ENCODE data around the gene CHEK1. TPM values are rescaled to one million over a fixed set of nuclear protein-coding genes. Genes with fewer than 3 reads are reported as not detected.
"Not testable (repeated sequence)": the region's sequence is repeated elsewhere in the genome, so short reads cannot be mapped to it uniquely, and the experiment has no call there.

Gene CHEK1
- total RNA-seq (2014; rRNA removed; shearing (Covaris generic)), result 20.3 and 40.4 TPM in 2 replicates

DNA sequence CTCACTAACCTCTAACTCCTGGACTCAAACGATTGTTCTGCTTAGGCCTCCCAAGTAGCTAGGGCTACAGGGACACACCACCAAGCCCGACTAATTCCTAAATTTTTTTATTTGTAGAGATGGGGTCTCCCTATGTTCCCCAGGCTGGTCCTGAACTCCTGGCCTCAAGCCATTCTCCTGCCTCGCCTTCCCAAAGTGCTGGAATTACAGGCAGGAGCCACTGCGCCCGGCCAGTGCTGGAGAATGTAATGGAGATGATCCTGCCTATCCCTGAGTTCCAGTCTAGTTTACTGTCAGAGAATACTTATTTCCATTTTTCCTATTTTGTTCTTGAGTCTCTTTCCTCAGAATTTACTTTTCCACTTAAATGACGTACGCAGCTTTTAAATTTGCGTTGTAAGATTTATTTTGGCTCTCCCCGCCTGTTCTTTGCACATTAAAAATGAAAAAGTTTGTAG lies at the start of gene CHEK1:
Gene CHEK1 (plus strand): TSS at position 408 of the 458 bp plus-strand sequence. CDS start 1,606 bp downstream, outside the sequence.
- Histone ChIP-seq H3K36me3 (peaks cover 14% of the 10 kb centered on the region), H3K27me3 (replicated peaks) (no peaks in the 10 kb centered on the region), H3K27ac (peak within 1 kb of the TSS; percentile 83), H3K9me3 (replicated peaks) (no peaks in the 10 kb centered on the region), H3K4me1 (replicated peaks) (peaks cover 25% of the 10 kb centered on the region), H3K4me3 (peak within 1 kb of the TSS; percentile 50)
- DNase-seq (ENCODE audit: low read depth in 1 of 2, low spot score in 2 of 2), result no peak

DNA sequence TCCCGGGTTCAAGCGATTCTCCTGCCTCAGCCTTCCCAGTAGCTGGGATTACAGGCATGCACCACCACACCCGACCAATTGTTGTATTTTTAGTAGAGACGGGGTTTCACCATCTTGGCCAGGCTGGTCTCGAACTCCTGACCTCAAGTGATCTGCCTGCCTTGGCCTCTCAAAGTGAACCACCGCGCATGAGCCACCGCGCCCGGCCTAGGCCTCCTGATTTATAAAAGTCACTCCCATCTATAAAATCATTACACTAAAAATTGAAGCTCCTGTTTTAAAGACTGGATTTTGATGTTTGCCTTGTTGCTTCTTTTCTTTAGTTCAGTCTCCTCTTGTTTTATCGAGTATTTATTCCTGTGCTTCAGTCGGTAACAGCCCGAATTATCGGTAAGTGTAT lies 47.8 kb upstream of the CHEK1 start:
- not testable (repeated sequence) for H3K27ac ChIP-seq; DNase-seq (ENCODE audit: low read depth in 1 of 2, low spot score in 2 of 2); H3K9me3 ChIP-seq (replicated peaks); H3K4me1 ChIP-seq (replicated peaks); H3K27me3 ChIP-seq (replicated peaks); H3K4me3 ChIP-seq
- peaks cover 32% of the 10 kb centered on the region for H3K36me3 ChIP-seq

DNA sequence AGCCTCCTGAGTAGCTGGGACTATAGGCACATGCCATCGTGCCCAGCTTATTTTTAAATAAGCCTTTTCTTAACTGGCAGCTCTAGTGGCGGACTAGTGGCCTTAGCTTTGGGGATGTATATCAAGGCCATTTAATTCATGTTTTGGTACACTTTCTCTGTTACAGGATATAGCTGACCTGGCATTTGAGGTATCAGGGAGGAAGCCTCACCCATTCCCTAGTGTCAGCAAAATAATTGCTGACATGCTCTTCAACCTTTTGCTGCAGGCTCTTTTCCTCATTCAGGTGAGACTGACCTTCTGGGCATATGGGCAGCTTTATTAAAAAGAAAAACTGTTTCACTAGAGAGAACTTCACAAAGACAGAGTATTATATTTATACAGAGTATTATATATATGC lies 46.2 kb upstream of the CHEK1 start:
- Histone ChIP-seq H3K27me3 (replicated peaks) (no peaks in the 10 kb centered on the region), H3K9me3 (replicated peaks) (no peaks in the 10 kb centered on the region), H3K36me3 (peaks cover 32% of the 10 kb centered on the region), H3K4me3 (no peak overlapping the region), H3K27ac (no peak overlapping the region), H3K4me1 (replicated peaks) (no peaks in the 10 kb centered on the region)
- DNase-seq (ENCODE audit: low read depth in 1 of 2, low spot score in 2 of 2), result no peak

DNA sequence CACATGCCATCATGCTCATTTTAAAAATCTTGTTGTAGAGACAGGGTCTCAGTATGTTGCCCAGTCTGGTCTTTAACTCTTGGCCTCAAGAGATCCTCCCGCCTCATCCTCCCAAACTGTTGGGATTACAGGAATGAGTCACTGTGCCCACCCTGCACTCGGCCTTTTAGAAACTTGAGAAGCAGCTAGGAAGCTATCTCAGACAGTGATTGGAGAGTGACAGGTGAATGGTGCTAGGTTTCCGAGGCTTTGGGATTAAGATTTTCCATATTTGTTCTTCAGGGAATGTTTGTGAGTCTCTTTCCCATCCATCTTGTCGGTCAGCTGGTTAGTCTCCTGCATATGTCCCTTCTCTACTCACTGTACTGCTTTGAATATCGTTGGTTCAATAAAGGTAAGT lies 45.2 kb upstream of the CHEK1 start:
- no peak overlapping the region for H3K4me3 ChIP-seq
- no peak overlapping the region for H3K27ac ChIP-seq
- H3K36me3 ChIP-seq, result peaks cover 25% of the 10 kb centered on the region
- H3K27me3 ChIP-seq (replicated peaks), result no peaks in the 10 kb centered on the region
- no peaks in the 10 kb centered on the region for H3K9me3 ChIP-seq (replicated peaks)
- no peak for DNase-seq (ENCODE audit: low read depth in 1 of 2, low spot score in 2 of 2)
- H3K4me1 ChIP-seq (replicated peaks), result no peaks in the 10 kb centered on the region

DNA sequence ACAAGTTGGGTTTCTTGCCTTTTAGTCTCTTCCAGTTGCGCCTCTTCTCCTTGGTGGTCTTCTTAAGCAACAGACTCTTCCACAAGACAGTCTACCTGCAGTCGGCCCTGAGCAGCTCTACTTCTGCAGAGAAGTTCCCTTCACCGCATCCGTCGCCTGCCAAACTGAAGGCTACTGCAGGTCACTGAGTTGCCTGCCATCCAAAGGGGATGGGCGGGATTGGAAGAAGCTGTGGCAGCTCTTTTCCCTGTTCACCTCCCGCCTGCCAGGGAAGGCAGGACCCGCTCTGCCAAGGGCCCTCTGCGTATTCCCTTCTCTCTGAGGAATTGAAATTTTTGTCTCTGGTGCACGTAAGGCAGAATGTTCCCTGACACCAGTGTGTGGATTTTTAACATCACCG lies 41.5 kb upstream of the CHEK1 start:
- H3K36me3 ChIP-seq, result peaks cover 8% of the 10 kb centered on the region
- H3K27me3 ChIP-seq (replicated peaks), result no peaks in the 10 kb centered on the region
- no peak overlapping the region for H3K27ac ChIP-seq
- no peak for DNase-seq (ENCODE audit: low read depth in 1 of 2, low spot score in 2 of 2)
- no peaks in the 10 kb centered on the region for H3K4me1 ChIP-seq (replicated peaks)
- no peaks in the 10 kb centered on the region for H3K9me3 ChIP-seq (replicated peaks)
- no peak overlapping the region for H3K4me3 ChIP-seq

DNA sequence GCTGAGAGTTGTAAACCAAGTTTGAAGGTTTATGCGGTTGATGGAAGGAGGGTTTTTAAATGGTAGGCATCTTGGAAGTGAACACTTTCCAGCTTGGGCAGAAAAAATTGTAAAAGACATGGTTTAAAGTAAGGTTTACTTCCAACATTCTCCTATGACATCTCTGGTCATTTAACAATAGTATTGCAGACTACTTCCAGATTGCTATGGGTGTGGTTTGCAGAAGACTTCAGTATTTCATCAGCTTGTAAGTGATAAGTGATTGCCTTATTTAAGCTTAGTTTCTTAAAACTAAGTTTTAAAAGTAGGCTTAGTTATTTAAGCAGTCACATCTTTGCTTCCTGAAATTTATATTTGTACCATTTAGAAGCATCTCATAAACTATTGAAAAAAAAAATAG lies 39.5 kb upstream of the CHEK1 start:
- no peaks in the 10 kb centered on the region for H3K9me3 ChIP-seq (replicated peaks)
- H3K27ac ChIP-seq, result no peak overlapping the region
- H3K36me3 ChIP-seq, result peaks cover under 1% of the 10 kb centered on the region
- DNase-seq (ENCODE audit: low read depth in 1 of 2, low spot score in 2 of 2), result no peak
- no peaks in the 10 kb centered on the region for H3K4me1 ChIP-seq (replicated peaks)
- no peaks in the 10 kb centered on the region for H3K27me3 ChIP-seq (replicated peaks)
- H3K4me3 ChIP-seq, result no peak overlapping the region

DNA sequence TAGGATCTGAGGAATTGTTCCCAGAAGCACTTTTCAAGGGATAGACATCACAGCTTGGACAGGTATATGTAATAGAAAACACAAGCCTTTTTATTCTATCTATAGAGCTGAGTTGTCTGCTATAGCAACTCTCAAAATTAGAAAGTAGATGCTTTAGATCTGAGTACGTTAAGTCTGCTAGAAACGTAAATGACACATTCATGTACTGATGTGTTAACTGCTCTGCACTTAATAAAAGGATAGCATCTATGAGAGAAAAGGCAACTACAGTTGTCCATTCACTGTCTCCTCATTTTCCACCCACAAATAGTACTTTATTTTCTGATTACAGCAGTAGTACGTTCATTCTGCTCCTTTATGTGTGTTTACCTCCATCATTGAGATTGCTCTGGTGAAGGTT lies 38.3 kb upstream of the CHEK1 start:
- Histone ChIP-seq H3K4me3 (no peak overlapping the region), H3K36me3 (no peaks in the 10 kb centered on the region), H3K27ac (no peak overlapping the region), H3K27me3 (replicated peaks) (no peaks in the 10 kb centered on the region), H3K4me1 (replicated peaks) (peaks cover 5% of the 10 kb centered on the region; the same call in 1 of the 2 replicates), H3K9me3 (replicated peaks) (no peaks in the 10 kb centered on the region)
- no peak for DNase-seq (ENCODE audit: low read depth in 1 of 2, low spot score in 2 of 2)

DNA sequence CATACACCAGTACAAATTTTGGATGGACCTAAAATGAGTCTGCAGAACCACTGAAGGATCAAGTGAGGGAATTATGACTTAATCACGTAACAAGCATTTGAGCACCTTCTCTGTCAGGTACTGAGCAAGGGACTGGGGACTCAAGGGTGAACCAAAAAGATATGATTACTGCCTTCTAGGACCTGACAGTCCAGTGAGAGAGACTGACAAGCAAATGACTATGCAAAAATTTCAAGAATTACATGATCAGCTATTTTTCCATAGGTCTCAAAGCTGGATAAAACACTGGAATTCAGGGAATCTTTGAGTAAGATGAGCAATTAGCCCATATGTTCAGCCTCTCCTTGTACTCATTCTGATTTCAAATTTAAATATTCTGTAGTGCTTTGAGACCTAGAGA lies 37.5 kb upstream of the CHEK1 start:
- H3K27me3 ChIP-seq (replicated peaks), result no peaks in the 10 kb centered on the region
- H3K27ac ChIP-seq, result no peak overlapping the region
- no peaks in the 10 kb centered on the region for H3K36me3 ChIP-seq
- DNase-seq (ENCODE audit: low read depth in 1 of 2, low spot score in 2 of 2), result no peak
- H3K4me1 ChIP-seq (replicated peaks), result peaks cover 8% of the 10 kb centered on the region; the same call in 1 of the 2 replicates
- no peaks in the 10 kb centered on the region for H3K9me3 ChIP-seq (replicated peaks)
- no peak overlapping the region for H3K4me3 ChIP-seq

DNA sequence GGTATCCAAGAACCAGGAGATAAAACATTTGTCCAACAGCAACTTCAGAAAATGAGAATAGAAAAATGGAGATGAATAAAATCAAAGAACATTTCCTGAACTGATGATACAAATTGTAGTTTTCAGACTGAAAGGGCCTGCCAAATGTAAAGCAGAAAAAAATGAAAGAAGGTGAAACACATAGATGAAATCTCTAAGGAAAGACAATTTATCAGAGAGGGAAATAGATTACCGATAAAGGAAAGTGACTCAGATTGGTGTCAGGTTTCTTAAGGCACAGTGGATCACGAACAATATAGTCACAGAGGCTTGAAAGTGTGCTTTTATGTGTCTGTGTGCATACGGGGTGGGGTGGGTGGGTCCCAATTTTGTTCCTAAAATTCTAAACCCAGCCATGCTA lies 36.5 kb upstream of the CHEK1 start:
- H3K27me3 ChIP-seq (replicated peaks), result no peaks in the 10 kb centered on the region
- peaks cover 8% of the 10 kb centered on the region; the same call in 1 of the 2 replicates for H3K4me1 ChIP-seq (replicated peaks)
- H3K4me3 ChIP-seq, result no peak overlapping the region
- no peak overlapping the region for H3K27ac ChIP-seq
- no peak for DNase-seq (ENCODE audit: low read depth in 1 of 2, low spot score in 2 of 2)
- no peaks in the 10 kb centered on the region for H3K9me3 ChIP-seq (replicated peaks)
- H3K36me3 ChIP-seq, result no peaks in the 10 kb centered on the region

DNA sequence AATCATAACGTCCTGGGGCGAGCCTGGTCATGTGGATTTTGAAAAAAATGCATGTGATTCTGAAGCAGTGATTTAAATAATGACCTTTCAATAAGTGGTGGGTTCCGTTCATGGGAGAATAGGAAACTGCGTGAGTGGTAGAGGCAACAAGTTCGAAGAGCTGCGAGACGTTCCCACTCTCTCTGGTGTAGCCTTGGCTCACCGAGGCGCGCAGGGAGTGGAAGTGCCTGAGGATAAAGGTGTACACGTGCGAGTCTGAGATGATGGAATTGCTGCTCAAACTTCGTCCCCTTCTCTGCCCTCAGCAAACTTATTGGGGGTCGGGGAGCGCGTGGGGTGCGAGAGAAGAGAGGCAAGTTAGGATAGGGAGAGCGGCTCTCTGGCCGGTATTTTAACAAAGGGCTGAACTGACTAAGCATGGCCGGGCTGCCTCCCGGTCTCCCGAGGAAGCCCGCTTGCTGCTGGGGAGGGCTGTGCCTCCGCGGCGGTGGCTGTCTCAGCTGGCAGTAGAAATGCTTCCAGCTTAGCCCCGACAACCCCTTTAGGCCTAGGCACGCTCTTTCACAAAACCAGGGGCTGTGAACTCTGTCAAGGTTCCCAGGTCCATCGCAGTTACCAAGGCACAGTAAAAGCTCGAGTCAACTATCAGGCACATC lies 33.2 kb upstream of the CHEK1 start:
- Histone ChIP-seq H3K27ac (peak overlapping the region; percentile 82), H3K4me1 (replicated peaks) (peaks cover 8% of the 10 kb centered on the region; the same call in 1 of the 2 replicates), H3K4me3 (peak overlapping the region; percentile 53), H3K9me3 (replicated peaks) (no peaks in the 10 kb centered on the region), H3K27me3 (replicated peaks) (no peaks in the 10 kb centered on the region), H3K36me3 (no peaks in the 10 kb centered on the region; the same call in 1 of the 2 replicates)
- DNase-seq (ENCODE audit: low read depth in 1 of 2, low spot score in 2 of 2), result peak in 1 of 2 experiments; percentile 34

DNA sequence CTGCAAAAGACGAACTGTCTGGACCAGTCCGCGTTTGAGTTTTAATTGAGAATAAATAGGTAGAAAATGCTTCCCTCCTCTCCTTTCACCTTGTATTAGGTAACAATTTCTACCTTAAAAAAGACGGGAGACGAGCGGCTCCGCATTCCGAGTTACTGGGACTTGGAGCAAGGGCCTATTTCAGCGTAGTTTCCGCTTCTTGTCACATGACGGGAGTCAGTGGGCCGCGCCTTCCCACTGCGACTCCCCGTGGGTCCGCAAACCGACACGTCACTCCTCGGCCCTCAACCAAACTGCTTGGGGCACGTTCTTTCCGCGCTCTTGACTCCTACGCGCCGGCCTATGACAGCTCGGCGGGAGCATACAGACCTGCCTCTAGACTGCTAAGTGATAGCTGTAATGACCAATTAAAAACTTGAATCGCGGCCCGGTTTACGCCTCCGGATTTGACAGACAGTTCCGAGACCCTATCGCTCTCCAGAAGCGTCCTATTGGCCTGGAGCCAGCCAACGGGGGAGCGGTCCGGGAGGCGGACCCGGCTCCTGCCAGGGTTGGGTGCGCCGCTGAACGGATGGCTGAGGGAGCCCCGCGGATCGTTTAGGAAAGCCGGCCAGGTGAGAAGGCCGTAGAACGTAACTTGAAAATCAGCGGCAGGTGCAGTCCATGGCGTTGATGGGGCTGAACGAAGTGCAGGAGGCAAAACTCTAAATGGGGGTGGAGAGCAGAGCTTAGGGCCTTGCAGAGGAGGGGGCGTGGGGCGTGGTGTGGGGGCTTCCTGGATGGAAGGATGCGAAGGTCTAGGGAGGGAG lies 32.5 kb upstream of the CHEK1 start, which contains the start of gene STT3A:
Gene STT3A (plus strand): TSS at position 548 of the 809 bp plus-strand sequence. CDS start 3,064 bp downstream, outside the sequence.
- Histone ChIP-seq H3K4me1 (replicated peaks) (peaks cover 8% of the 10 kb centered on the region; the same call in 1 of the 2 replicates), H3K27me3 (replicated peaks) (no peaks in the 10 kb centered on the region), H3K9me3 (replicated peaks) (no peaks in the 10 kb centered on the region), H3K4me3 (peak within 1 kb of the TSS; percentile 53), H3K27ac (peak within 1 kb of the TSS; percentile 82), H3K36me3 (no peaks in the 10 kb centered on the region; the same call in 1 of the 2 replicates)
- peak; percentile 94 to 96 for DNase-seq (ENCODE audit: low read depth in 1 of 2, low spot score in 2 of 2)

DNA sequence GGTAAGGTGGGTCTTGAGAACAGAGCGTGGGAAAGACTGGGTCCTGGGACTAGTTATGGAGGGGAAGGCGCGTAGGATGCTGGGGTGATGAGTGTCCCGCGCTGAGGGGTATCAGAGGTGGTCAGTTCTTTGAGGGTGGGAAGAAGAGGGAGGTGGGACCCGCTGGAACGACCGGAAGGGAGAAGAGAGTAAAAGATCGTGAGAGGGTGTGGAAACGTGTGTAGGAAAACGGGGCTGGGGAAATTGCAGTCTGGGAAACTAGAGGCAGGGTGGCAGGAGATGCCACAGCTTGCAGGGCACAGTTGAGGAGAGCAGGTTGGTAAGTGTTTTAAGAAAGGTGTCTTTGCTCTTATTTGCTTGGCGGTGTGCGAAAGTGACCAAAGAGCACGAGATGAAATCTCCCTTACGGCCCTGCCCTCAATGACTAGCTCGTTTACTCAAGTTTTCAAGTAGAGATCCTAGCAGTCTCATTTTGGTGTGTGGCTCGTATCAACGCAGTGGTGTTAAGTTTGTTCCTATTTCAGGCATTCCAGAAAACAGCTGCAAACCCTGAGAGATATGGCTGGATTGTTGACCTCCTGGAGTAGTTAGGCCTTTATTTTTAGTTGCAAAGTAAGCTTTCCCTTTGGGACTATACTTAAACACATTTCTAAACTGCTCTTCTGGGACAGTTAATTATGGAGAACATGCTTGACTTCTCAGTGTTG lies 31.7 kb upstream of the CHEK1 start:
- no peaks in the 10 kb centered on the region; the same call in 1 of the 2 replicates for H3K36me3 ChIP-seq
- peak overlapping the region; percentile 53 for H3K4me3 ChIP-seq
- H3K27ac ChIP-seq, result peak overlapping the region; percentile 32
- no peaks in the 10 kb centered on the region for H3K27me3 ChIP-seq (replicated peaks)
- H3K9me3 ChIP-seq (replicated peaks), result no peaks in the 10 kb centered on the region
- peak; percentile 26 to 45 for DNase-seq (ENCODE audit: low read depth in 1 of 2, low spot score in 2 of 2)
- peaks cover 8% of the 10 kb centered on the region; the same call in 1 of the 2 replicates for H3K4me1 ChIP-seq (replicated peaks)

DNA sequence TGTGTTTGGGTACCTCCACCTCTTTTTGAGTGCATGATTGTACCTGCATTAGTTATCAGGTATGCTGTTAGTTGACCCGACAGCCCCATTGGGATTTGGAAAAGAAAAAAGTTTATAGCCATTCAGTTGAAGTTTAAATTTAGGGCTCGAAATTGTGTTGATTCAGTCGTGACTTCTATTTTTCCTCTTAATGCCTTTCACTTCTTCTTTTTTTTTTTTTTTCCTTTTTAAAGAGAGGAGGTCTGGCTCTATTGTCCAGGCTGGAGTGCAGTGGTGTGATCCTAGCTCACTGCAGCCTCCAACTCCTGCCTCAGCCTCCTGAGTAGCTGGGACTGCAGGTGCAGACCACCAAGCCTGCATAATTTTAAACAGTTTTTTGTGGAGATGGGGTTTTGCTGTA lies 30.0 kb upstream of the CHEK1 start:
- H3K4me3 ChIP-seq, result no peak overlapping the region
- peaks cover 4% of the 10 kb centered on the region for H3K36me3 ChIP-seq
- H3K27me3 ChIP-seq (replicated peaks), result no peaks in the 10 kb centered on the region
- no peak overlapping the region for H3K27ac ChIP-seq
- H3K4me1 ChIP-seq (replicated peaks), result peaks cover 8% of the 10 kb centered on the region; the same call in 1 of the 2 replicates
- no peaks in the 10 kb centered on the region for H3K9me3 ChIP-seq (replicated peaks)
- DNase-seq (ENCODE audit: low read depth in 1 of 2, low spot score in 2 of 2), result no peak
